GM12873 (cell line): ENCODE data around the gene PNPO.

Experiments
- TF ChIP-seq, protein P1 (sequence below): IDR thresholded peaks from 2 replicates; pipeline ENCODE4 v1.5.1; 2012; ENCODE audit warnings: low read depth, mild to moderate bottlenecking, moderate library complexity, low read length, control low read depth; ENCODE audit not compliant: insufficient read depth; ENCODE audit errors: missing control alignments

Gene PNPO

GRCh38 chr17:47924785-47925677 is 16.3 kb upstream of the PNPO start:
- TF ChIP-seq, protein P1, sequence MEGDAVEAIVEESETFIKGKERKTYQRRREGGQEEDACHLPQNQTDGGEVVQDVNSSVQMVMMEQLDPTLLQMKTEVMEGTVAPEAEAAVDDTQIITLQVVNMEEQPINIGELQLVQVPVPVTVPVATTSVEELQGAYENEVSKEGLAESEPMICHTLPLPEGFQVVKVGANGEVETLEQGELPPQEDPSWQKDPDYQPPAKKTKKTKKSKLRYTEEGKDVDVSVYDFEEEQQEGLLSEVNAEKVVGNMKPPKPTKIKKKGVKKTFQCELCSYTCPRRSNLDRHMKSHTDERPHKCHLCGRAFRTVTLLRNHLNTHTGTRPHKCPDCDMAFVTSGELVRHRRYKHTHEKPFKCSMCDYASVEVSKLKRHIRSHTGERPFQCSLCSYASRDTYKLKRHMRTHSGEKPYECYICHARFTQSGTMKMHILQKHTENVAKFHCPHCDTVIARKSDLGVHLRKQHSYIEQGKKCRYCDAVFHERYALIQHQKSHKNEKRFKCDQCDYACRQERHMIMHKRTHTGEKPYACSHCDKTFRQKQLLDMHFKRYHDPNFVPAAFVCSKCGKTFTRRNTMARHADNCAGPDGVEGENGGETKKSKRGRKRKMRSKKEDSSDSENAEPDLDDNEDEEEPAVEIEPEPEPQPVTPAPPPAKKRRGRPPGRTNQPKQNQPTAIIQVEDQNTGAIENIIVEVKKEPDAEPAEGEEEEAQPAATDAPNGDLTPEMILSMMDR, result no peak

- TF ChIP-seq, protein P1, result no peak
Measured at GRCh38 chr17:47925678-47925988, 15.7 kb upstream of the PNPO start.

GRCh38 chr17:47927821-47928400 is 13.5 kb upstream of the PNPO start:
- TF ChIP-seq, protein P1, result no peak

DNA sequence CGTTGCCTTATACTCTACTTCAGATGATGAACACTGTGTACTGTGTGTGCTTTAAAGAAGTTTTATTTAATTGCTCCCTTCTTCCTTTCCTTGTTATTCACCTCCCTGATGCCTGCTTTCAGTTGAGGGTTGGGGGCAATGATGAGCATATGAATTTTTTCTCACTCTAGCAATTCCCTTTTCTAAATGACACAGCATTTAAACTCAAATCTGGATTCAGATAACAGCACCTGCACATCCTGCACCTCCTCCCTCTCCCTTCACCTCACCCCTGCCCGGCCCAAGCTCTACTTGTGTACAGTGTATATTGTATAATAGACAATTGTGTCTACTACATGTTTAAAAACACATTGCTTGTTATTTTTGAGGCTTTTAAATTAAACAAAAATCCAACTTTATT is 13.0 kb upstream of the PNPO start:
- TF ChIP-seq, protein P1, result no peak

DNA sequence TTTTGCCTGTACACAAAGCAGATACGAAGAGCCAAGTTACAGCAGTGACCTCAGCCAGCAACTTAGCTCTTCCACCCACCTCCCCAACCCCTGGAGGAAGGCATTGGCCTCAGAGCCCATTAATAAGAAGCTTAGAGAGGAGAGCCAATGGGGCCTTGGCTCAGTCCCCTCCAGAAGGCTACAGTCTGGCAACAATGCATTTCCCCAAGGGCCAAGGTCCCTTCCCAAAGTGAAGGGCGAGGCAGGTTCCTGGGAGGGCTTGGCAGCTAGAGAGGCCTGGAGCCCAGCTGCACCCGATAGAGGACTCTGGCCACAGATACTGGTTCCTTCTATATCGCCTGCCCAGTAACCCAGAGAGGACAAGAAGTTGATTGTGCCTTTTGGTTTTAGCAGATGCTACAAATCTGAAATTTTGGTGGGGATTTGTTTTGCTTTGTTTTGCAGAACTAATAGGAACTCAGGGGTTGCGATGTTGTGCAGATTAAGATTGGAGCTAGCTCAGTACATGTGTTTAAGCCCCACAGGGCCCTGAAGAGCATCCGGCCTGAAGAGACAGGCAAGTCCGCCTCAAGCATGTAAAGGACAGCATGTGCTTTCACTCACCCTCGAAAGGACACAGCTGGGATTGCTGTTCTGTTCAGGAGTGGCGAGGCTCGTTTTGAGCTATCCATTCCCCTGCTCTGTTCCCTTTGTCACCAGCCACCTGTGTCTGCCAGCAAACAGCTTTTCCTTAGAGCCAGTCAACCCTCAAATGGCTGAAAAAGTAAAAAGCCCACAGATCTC is 12.0 kb upstream of the PNPO start:
- TF ChIP-seq, protein P1, result no peak

DNA sequence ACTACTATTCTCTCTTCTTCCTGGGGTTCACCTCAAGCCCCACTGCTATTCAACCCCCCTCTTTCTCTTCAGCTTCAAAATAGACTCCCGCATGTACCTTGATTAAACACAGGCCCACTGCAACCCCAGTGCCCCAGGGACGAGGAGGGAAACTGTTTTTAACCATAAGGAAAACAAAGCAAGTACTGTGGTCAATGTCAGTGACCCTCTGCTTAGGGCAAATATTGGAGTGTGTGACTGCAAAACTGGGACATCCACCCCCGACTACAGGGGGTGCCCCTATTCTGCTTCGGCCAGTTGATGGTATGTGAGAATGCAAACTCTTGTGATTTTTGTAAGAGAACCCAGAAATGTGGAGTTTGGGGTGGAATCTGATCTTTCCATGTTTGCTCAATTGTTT is 9.5 kb upstream of the PNPO start:
- TF ChIP-seq, protein P1, result no peak

DNA sequence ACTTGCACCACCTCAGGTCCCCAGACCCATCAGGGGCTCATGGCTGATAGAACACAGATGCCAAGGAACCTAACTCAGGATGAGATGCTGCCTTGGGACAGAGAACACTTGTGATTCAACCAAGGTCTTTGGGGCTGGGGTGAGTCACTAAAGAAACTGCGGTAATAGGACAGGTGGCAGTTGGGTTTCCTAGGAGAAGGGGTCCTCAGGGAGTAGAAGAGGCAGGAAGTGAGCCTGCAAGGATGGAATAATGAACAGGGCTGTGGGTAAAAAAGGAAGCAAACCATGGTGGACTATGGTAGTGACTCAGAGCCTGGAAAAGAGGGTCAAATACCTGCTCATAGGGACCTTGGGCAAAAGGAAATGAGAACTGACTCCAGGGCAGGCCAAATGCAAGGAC is 6.5 kb upstream of the PNPO start:
- TF ChIP-seq, protein P1, result no peak
